HEK293 (cell line): ENCODE results near the gene ROR2.

Experiments used
- CTCF ChIA-PET: fragments of 350-600 bp; formaldehyde crosslinking; extraction: SDS; loops from one replicate; lab custom pipeline; 2021; ENCODE audit warnings: antibody characterized with exemption; lab: Yijun Ruan, JAX
- POLR2A ChIA-PET: fragments of 300-600 bp; formaldehyde crosslinking; extraction: SDS; loops from one replicate; lab custom pipeline; 2020; ENCODE audit warnings: antibody characterized with exemption, inconsistent platforms; lab: Yijun Ruan, JAX
- H3K27ac ChIP-seq: fragments of 200-500 bp; sonication (Bioruptor generic); 2 replicates; pipeline ENCODE4 v1.5.1; 2014; ENCODE audit warnings: low read depth, low read length, control low read depth, inconsistent platforms; ENCODE audit errors: extremely low read depth
- H3K36me3 ChIP-seq, 2 experiments: fragments of 200-500 bp in 1 of 2; sonication (Bioruptor generic) in 1 of 2; 1 replicate in 1 of 2; 2 replicates in 1 of 2; pipeline ENCODE4 v1.5.1; 2014 to 2017; ENCODE audit warnings: inconsistent platforms in 2 of 2, low read length in 2 of 2; ENCODE audit not compliant: control insufficient read depth in 2 of 2, insufficient read depth in 1 of 2
- H3K4me1 ChIP-seq: fragments of 200-500 bp; sonication (Bioruptor generic); 2 replicates; pipeline ENCODE4 v1.5.1; 2014; ENCODE audit warnings: mild to moderate bottlenecking, low read length, inconsistent platforms; ENCODE audit not compliant: control insufficient read depth, insufficient read depth
- H3K4me3 ChIP-seq: 2 replicates; pipeline ENCODE4 v1.5.1; 2011; ENCODE audit warnings: low read depth, mild to moderate bottlenecking, control low read depth, low read length, moderate library complexity
- H3K9me3 ChIP-seq: fragments of 200-500 bp; sonication (Bioruptor generic); 2 replicates; pipeline ENCODE4 v1.5.1; 2014; ENCODE audit warnings: low read depth, low read length, inconsistent platforms; ENCODE audit not compliant: control insufficient read depth, insufficient read depth
- BCL11A ChIP-seq: fragments of 450-650 bp; formaldehyde crosslinking; IDR thresholded peaks from 2 replicates; pipeline ENCODE4 v1.5.1; 2016; ENCODE audit warnings: low read depth, missing biosample characterization, missing genetic modification characterization
- CTCF ChIP-seq: fragments of 450-650 bp; formaldehyde crosslinking; IDR thresholded peaks from 2 replicates; pipeline ENCODE4 v1.5.1; 2016; ENCODE audit warnings: missing biosample characterization, missing genetic modification characterization
- GLIS1 ChIP-seq: fragments of 450-650 bp; formaldehyde crosslinking; IDR thresholded peaks from 2 replicates; pipeline ENCODE4 v1.5.1; 2016; ENCODE audit warnings: missing biosample characterization, missing genetic modification characterization
- IKZF3 ChIP-seq: fragments of 450-650 bp; IDR thresholded peaks from 2 replicates; pipeline ENCODE4 v1.5.0; 2018; ENCODE audit warnings: missing biosample characterization, mild to moderate bottlenecking, missing genetic modification characterization, moderate library complexity
- PBX3 ChIP-seq: sonication (generic); formaldehyde crosslinking; IDR thresholded peaks from 2 replicates; pipeline ENCODE4 v1.8.1; 2022; ENCODE audit warnings: mild to moderate bottlenecking, moderate library complexity, missing genetic modification reagents
- SP7 ChIP-seq: fragments of 450-650 bp; formaldehyde crosslinking; IDR thresholded peaks from 2 replicates; pipeline ENCODE4 v1.5.1; 2016; ENCODE audit warnings: missing biosample characterization, missing genetic modification characterization
- ZBTB21 ChIP-seq: fragments of 450-650 bp; formaldehyde crosslinking; IDR thresholded peaks from 2 replicates; pipeline ENCODE4 v1.5.1; 2017; ENCODE audit warnings: missing biosample characterization, missing genetic modification characterization
- ZBTB8A ChIP-seq: fragments of 450-650 bp; formaldehyde crosslinking; IDR thresholded peaks from 2 replicates; pipeline ENCODE4 v1.5.1; 2016; ENCODE audit warnings: missing biosample characterization, missing genetic modification characterization
- ZNF10 ChIP-seq: fragments of 450-650 bp; formaldehyde crosslinking; IDR thresholded peaks from 2 replicates; pipeline ENCODE4 v1.5.1; 2017; ENCODE audit warnings: missing biosample characterization, missing genetic modification characterization
- ZNF157 ChIP-seq: fragments of 450-650 bp; formaldehyde crosslinking; IDR thresholded peaks from 2 replicates; pipeline ENCODE4 v1.5.1; 2016; ENCODE audit warnings: missing biosample characterization, missing genetic modification characterization
- ZNF169 ChIP-seq: fragments of 450-650 bp; formaldehyde crosslinking; IDR thresholded peaks from 2 replicates; pipeline ENCODE4 v1.5.1; 2016; ENCODE audit warnings: missing biosample characterization, missing genetic modification characterization
- ZNF23 ChIP-seq: fragments of 450-650 bp; formaldehyde crosslinking; IDR thresholded peaks from 2 replicates; pipeline ENCODE4 v1.5.1; 2016; ENCODE audit warnings: missing biosample characterization, missing genetic modification characterization, borderline replicate concordance
- ZNF501 ChIP-seq: fragments of 450-650 bp; formaldehyde crosslinking; IDR thresholded peaks from 2 replicates; pipeline ENCODE4 v1.5.1; 2016; ENCODE audit warnings: missing biosample characterization, missing genetic modification characterization
- ZNF529 ChIP-seq: fragments of 450-650 bp; formaldehyde crosslinking; IDR thresholded peaks from 2 replicates; pipeline ENCODE4 v1.5.1; 2017; ENCODE audit warnings: missing genetic modification characterization, missing biosample characterization; ENCODE audit not compliant: insufficient replicate concordance
- ZNF558 ChIP-seq: fragments of 450-650 bp; formaldehyde crosslinking; IDR thresholded peaks from 2 replicates; pipeline ENCODE4 v1.5.1; 2016; ENCODE audit warnings: missing biosample characterization, missing genetic modification characterization
- ZNF571 ChIP-seq: fragments of 450-650 bp; formaldehyde crosslinking; IDR thresholded peaks from 2 replicates; pipeline ENCODE4 v1.5.0; 2017; ENCODE audit warnings: missing biosample characterization, missing genetic modification characterization
- ZNF610 ChIP-seq: fragments of 450-650 bp; formaldehyde crosslinking; IDR thresholded peaks from 2 replicates; pipeline ENCODE4 v1.5.1; 2016; ENCODE audit warnings: missing biosample characterization, missing genetic modification characterization, borderline replicate concordance
- ZNF664 ChIP-seq: fragments of 450-650 bp; formaldehyde crosslinking; IDR thresholded peaks from 2 replicates; pipeline ENCODE4 v1.5.1; 2016; ENCODE audit warnings: missing biosample characterization, missing genetic modification characterization
- ZNF747 ChIP-seq: fragments of 450-650 bp; formaldehyde crosslinking; IDR thresholded peaks from 2 replicates; pipeline ENCODE4 v1.5.1; 2016; ENCODE audit warnings: missing biosample characterization, missing genetic modification characterization

The ROR2 gene

DNA sequence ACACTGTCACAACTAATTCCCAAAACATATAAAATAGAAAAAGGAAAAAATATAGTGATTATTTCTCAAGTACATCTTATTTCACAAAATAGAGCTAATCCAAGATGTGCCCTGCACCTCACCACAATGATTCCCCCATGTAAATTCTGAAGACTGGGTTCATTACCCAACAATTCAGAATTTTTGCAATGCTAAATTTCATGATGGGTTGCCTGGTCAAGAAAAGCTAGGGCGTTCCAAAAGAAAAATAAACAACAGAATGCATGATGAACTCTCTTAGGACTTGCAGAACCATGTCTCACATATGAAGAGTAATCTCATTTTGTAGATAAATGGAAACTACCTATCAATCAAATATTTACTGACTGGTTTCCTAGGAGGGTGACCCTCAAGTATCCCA is 266.8 kb downstream of the ROR2 start:
- Histone ChIP-seq H3K27ac (no peak overlapping the region), H3K36me3 (no peaks in the 10 kb centered on the region), H3K9me3 (no peaks in the 10 kb centered on the region), H3K4me3 (no peak overlapping the region), H3K4me1 (no peaks in the 10 kb centered on the region)
- ChIA-PET CTCF (interaction anchor here (0.9 to 1.5 kb wide), 8 partner anchors 9 to 769 kb away, joined by 3 to 8 read pairs (median 4); no protein-coding TSS in a partner anchor), POLR2A (no interaction called here)
- TF ChIP-seq ZNF558 = peak; percentile 68; the same call in 1 of the 2 replicates
- no peak for TF ChIP-seq ZNF10 (tag by site-specific recombination)
- TF ChIP-seq BCL11A (tag by site-specific recombination) = no peak
- no peak for TF ChIP-seq ZNF571
- no peak for TF ChIP-seq ZNF23

DNA sequence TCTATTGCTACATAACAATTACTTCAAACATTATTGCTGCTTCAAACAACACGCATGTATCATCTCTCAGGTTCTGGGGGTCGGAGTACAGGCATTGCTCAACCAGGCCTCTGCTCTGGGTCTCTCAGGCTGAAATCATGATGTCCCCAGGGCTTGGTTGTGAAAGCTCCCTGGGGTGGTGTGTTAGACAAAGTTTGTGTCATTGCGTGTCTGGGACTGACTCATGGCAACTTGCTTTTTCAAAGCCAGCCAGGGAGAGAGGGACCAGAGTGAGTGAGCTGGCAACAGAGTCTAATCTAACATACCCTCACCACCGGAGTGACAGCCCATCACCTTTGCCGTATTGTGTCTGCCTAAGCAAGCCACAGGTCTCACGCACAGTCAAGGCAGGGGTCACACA is 267.2 kb downstream of the ROR2 start:
- POLR2A ChIA-PET = no interaction called here
- TF ChIP-seq ZNF501 (tag by site-specific recombination) = no peak
- TF ChIP-seq SP7 (tag by site-specific recombination) = no peak
- no peak for TF ChIP-seq IKZF3 (tag by site-specific recombination)
- TF ChIP-seq ZNF610 (tag by site-specific recombination) = no peak
- no peak for TF ChIP-seq ZNF664 (tag by site-specific recombination)
- TF ChIP-seq ZNF169 (tag by site-specific recombination) = no peak
- no peak for TF ChIP-seq ZBTB21 (tag by site-specific recombination)
- H3K27ac ChIP-seq = no peak overlapping the region
- H3K4me1 ChIP-seq = no peaks in the 10 kb centered on the region
- H3K36me3 ChIP-seq = no peaks in the 10 kb centered on the region
- CTCF ChIA-PET = interaction anchor here (0.6 to 1.5 kb wide), 9 partner anchors 9 to 768 kb away, joined by 3 to 8 read pairs (median 3); no protein-coding TSS in a partner anchor
- H3K9me3 ChIP-seq = no peaks in the 10 kb centered on the region
- H3K4me3 ChIP-seq = no peak overlapping the region

DNA sequence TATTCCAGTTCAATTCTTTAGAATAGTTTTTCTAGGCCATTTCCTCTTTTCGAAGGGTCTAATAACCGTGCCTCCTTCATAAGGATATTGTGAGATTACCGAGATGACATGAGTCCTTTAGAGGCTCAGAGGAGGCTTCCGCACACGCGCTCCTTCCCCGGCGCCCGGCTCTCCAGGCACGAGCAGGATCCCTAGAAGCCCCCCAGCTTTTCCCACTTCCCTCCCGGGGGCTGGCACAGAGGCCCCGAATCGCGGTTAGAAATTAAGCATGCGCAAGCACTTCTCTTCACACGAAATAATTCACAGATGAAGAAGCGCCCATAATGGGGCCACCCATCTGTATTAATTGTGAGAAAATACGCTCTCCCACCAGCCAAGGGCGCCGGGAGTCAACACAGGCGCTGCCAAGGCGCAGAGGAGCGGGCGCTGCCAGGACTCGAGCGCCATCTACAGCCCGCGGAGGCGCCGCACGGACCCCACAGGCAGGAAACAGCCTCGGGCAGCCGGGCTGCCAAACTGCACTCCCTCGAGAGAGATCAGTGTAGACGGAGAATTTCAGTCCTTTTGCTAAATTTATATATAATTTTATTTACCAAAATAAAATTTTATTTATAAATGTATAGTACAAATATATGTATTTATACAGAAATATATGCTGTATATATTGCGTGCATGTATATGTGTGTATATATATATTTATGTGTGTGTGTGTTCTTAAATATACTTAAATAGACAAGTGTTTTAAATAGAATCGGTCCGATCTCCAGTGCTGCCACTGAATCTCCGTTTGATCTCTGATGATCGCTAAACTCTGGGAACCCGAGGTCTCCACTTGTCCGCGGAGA is 268.3 kb downstream of the ROR2 start:
- Histone ChIP-seq H3K4me3 (no peak overlapping the region), H3K36me3 (no peaks in the 10 kb centered on the region), H3K4me1 (0 out of 2 replicates have a peak, but pooled peaks cover 2% of the 10 kb centered on the region)
- peak; percentile 43; the same call in 1 of the 2 replicates for TF ChIP-seq CTCF (tag by site-specific recombination)
- TF ChIP-seq PBX3 (CRISPR knock-in tag) = no peak
- TF ChIP-seq ZNF529 (tag by site-specific recombination) = no peak
- 0 out of 2 replicates have a peak, but pooled peaks have one; percentile 6 for TF ChIP-seq GLIS1 (tag by site-specific recombination)
- peak; percentile 70 for TF ChIP-seq ZBTB8A
- no peak for TF ChIP-seq ZNF157 (tag by site-specific recombination)
- TF ChIP-seq ZNF747 (tag by site-specific recombination) = no peak
- TF ChIP-seq, all 188 proteins: peak for 3
- no peaks in the 10 kb centered on the region for H3K9me3 ChIP-seq
- CTCF ChIA-PET = interaction anchor here (0.6 to 1.5 kb wide), 3 partner anchors 22 to 485 kb away, joined by 3 to 5 read pairs (median 5); no protein-coding TSS in a partner anchor
- no peak overlapping the region for H3K27ac ChIP-seq
- POLR2A ChIA-PET = no interaction called here
